Esophagus squamous epithelium (tissue), 4 donors: ENCODE measurements around the gene NAA40.

Source experiments
- POLR2A ChIP-seq, 4 donors: fragments of 450-650 bp; IDR thresholded peaks; one replicate each; pipeline ENCODE4 v1.6.1; 2017; ENCODE audit warnings: antibody characterized with exemption in 4 of 4, mild to moderate bottlenecking in 4 of 4, moderate library complexity in 3 of 4
- TF ChIP-seq, protein P1 (sequence below), 6 experiments: fragments of 450-650 bp in 4 of 6; fragments of 200-600 bp in 2 of 6; sonication (generic) in 2 of 6; IDR thresholded peaks; one replicate each; pipeline ENCODE4 v1.5.1; 2016 to 2019; ENCODE audit warnings: antibody characterized with exemption in 6 of 6, mild to moderate bottlenecking in 4 of 6, moderate library complexity in 4 of 6

DNA sequence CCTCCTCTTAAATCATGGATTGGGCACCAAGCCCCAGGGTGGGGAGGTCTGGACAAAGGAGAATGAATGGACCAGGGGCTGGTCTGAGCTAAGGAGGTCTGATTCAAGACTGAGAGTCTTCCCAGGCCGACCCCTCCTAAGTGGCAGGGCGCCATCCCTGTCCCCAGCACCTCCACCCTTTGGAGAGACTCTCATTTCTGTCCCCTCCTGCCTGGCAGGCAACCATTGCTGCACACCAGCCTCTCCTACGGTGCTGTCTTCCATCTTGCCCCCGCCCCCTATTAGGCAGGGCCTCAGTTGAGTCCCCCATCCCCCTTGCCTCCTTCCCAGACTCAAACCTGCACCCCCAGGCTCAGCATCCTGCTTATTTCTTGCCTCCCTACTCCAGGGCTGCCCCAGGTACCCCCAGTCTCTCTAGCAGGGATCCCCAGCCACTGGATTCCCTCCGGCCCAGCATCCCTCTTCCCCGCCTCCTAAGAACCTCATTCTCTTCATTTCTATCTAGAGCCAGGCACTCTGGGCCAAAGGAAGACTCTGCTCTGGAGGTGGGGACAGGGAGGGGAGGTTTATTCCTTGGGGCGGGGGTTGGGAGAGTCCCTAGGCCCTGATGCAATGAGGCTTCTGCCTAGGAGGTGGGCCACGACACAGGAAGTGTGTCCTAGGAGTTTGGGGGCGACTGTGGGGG is 20.2 kb upstream of the NAA40 start:
- TF ChIP-seq, protein P1, sequence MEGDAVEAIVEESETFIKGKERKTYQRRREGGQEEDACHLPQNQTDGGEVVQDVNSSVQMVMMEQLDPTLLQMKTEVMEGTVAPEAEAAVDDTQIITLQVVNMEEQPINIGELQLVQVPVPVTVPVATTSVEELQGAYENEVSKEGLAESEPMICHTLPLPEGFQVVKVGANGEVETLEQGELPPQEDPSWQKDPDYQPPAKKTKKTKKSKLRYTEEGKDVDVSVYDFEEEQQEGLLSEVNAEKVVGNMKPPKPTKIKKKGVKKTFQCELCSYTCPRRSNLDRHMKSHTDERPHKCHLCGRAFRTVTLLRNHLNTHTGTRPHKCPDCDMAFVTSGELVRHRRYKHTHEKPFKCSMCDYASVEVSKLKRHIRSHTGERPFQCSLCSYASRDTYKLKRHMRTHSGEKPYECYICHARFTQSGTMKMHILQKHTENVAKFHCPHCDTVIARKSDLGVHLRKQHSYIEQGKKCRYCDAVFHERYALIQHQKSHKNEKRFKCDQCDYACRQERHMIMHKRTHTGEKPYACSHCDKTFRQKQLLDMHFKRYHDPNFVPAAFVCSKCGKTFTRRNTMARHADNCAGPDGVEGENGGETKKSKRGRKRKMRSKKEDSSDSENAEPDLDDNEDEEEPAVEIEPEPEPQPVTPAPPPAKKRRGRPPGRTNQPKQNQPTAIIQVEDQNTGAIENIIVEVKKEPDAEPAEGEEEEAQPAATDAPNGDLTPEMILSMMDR (IDR thresholded peaks at IDR 0.05), result no peak
- TF ChIP-seq POLR2A (IDR thresholded peaks at IDR 0.05), result no peak
